Measurements from ENCODE around the gene SERPINA6. TPM values are rescaled to one million over a fixed set of nuclear protein-coding genes. Genes with fewer than 3 reads are reported as not detected.

SERPINA6 gene, protein sequence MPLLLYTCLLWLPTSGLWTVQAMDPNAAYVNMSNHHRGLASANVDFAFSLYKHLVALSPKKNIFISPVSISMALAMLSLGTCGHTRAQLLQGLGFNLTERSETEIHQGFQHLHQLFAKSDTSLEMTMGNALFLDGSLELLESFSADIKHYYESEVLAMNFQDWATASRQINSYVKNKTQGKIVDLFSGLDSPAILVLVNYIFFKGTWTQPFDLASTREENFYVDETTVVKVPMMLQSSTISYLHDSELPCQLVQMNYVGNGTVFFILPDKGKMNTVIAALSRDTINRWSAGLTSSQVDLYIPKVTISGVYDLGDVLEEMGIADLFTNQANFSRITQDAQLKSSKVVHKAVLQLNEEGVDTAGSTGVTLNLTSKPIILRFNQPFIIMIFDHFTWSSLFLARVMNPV
- not detected in 2 replicates for total RNA-seq

DNA sequence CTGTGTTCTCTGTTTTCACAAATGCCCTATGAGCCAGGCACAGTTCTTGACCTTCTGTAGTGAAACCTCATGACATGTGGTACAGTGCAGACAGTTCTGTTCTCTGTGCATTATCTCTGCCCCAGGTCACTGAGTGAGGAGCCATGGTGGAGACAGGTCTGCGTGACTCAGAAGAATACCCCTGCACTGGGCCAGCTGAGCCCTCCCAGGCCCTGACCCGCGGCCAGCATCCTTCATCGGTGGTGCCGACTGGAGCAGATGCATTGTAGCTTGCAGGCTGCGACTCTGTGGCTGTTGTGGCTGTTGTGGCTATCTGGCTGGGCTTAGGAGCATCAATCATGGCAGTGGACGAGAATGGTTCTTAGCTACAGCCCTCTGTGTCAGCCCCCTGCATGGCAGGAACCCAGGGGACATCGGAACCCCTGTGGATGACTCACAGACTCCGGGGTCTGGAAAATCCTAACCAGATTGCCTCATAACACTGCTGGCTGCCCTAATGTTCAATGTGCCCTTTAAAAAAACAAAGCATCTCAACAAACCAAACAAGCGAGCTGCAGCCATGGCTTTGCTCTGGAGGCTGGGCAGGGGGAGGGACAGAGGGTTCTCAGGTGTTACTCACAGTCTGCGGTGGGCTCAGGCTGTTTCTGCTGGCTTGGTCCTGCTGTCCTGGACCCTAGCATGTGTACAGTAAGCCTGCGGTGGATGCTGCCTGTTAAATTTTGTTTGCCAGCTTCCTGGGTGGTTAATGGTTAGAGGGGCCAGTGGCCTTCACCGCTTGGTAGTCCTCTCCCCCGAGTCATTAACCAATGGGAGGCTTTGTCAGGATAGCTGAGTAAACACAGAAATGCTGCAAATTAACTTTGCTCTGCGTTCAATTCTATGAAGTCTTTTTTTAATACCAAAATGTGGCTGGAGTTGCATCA lies at the start of gene SERPINA6:
TSS of gene SERPINA6 (minus strand) at position 689 of the 923 bp plus-strand sequence. CDS start 8,688 bp downstream, outside the sequence.

DNA sequence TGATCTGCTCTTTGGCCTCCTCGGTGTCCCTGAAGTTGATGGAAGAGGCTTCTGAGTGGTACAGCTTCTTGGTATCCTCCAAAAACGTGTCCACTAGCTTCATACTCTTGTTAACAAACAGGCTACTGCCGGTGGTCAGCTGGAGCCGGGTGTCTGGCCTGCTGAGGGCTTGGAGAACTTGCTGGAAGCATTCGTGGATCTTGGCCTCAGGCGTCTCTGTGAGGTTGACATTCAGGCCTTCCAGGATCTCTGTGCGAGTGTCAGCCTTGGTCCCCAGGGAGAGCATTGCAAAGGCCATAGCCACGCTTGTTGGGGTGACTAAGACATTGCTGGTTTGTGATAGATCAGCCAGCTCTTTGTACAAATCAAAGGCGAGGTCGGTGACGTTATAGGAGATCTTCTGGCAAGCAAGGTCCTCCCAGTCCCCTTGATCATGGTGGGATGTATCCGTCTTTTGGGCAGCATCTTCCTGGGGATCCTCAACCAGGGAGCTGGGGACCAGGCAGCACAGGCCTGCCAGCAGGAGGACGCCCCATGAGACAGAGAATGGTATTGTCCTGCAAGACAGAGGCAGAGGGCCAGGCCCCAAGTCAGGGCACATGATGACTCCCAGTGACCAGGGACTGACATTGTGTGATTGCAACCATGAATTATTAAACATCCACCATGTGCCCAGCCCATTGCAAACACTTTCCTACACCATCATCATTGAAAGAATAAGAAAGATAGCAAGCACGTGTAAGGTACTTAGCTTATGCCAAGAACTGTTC lies 43.2 kb upstream of the SERPINA6 start, which contains the start of gene SERPINA2:
TSS of gene SERPINA2 (minus strand) at position 553 of the 770 bp plus-strand sequence.

DNA sequence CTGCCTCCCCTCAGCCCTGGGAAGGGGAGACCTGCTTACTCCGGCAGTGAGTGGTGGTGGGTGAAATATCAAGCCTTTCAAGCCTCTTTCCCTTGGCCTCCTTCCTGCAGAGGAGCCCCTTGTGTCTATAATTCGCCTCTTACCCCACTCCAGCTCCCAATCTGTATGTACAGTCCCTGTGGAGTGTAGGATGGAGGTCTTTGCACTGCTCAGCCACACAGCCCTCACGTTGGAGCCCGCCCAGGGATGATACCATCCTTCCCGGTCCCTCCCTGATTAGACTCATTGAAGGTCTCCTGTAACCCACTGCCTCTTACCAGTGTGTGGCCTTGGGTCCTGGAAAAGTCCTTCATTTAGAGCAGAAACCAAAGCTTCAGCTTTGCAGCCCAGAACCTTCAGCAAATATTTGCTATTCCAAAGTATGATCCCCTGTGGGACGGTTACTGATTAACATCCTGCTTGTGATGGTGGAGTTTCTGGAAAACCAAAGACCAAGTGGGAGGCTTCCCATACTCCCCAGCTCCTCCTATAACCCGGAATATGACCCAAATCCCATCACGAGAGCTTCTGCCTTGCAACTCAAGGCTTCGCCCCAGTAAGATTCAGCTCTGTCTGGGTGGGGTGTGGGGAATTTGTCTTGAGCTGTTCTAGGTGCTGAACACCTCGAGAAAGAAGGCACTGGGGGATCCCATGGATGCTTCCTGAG lies 30.1 kb downstream of the SERPINA6 start, which contains the start of gene SERPINA10:
TSS of gene SERPINA10 (minus strand) at position 397 of the 706 bp plus-strand sequence. CDS start 2,675 bp downstream, outside the sequence.

Other genes with a start within 250 kb of the SERPINA6 start
- 112 and 120 TPM in 2 replicates for gene DDX24, start 242.1 kb downstream of the SERPINA6 start, total RNA-seq
- gene IFI27L1, start 242.0 kb downstream of the SERPINA6 start, total RNA-seq: 4.6 and 13.4 TPM in 2 replicates
- 0.49 and 72.5 TPM in 2 replicates for gene IFI27, start 212.6 kb downstream of the SERPINA6 start, total RNA-seq
- 154 and 235 TPM in 2 replicates for gene IFI27L2, start 193.7 kb downstream of the SERPINA6 start, total RNA-seq
- 6.3 and 8.9 TPM in 2 replicates for gene PPP4R4, start 149.0 kb downstream of the SERPINA6 start, total RNA-seq
- gene SERPINA10, start 30.1 kb downstream of the SERPINA6 start, total RNA-seq: not detected in 2 replicates
- not detected in 2 replicates for gene SERPINA2, start 43.4 kb upstream of the SERPINA6 start, total RNA-seq
- gene SERPINA1, start 65.3 kb upstream of the SERPINA6 start, total RNA-seq: 1.3 and 3.1 TPM in 2 replicates
- not detected in 2 replicates for gene SERPINA11, start 129.5 kb upstream of the SERPINA6 start, total RNA-seq
- gene SERPINA9, start 152.9 kb upstream of the SERPINA6 start, total RNA-seq: not detected in 2 replicates
- not detected in 2 replicates for gene SERPINA12, start 186.1 kb upstream of the SERPINA6 start, total RNA-seq
- not detected in 2 replicates for gene SERPINA4, start 238.1 kb upstream of the SERPINA6 start, total RNA-seq